ENCODE data around the gene ZNF664. TPM values are rescaled to one million over a fixed set of nuclear protein-coding genes. Genes with fewer than 3 reads are reported as not detected.

ZNF664 gene
- total and polyA plus RNA-seq, 9 of the 15 experiments (the other 6 are each of a cell fraction or from before 2014, with no cell fraction given) = 3.3 to 101 (median 63.6) TPM

DNA sequence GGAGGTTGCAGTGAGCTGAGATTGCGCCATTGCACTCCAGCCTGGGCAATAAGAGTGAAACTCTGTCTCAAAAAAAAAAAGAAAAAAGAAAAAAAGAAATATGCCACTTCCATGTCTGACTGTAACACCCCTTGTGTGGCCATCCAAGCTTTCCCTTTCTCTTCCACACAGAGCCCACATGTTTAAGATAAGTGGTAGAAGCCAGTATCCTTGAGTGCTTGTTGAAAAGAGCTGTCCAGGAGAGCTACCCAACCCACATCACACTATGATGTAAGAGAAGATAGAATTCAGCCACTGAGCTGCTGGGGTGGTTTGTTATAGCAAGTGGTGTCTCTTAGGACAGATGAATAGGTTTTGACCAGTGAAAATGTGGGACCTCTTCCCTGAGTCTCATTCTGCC, 82.1 kb downstream of the ZNF664 start:
- DNase-seq (ENCODE audit: extremely low read depth in 1 of 4, low spot score in 3 of 4) = no peak
- Histone ChIP-seq H3K9me3 (replicated peaks; ENCODE audit: control insufficient read depth, insufficient read depth, low read depth, low read length) (no peaks in the 10 kb centered on the region; the same call in 1 of the 2 replicates), H3K4me1 (replicated peaks in 1 of 2; ENCODE audit: control insufficient read depth in 2 of 2, insufficient read depth in 2 of 2, low read length in 2 of 2) (no peaks in the 10 kb centered on the region), H3K4me2 (ENCODE audit: insufficient read depth, low read length) (no peak overlapping the region), H3K27me3 (ENCODE audit: control insufficient read depth in 2 of 2, insufficient read depth in 2 of 2, low read length in 2 of 2) (peaks cover 36 to 43% of the 10 kb centered on the region in 2 experiments), H3K9me1 (ENCODE audit: control insufficient read depth, insufficient read depth, low read length) (no peaks in the 10 kb centered on the region), H3K4me3 (no peak overlapping the region), H3K79me2 (ENCODE audit: control insufficient read depth, insufficient read depth, low read length) (no peaks in the 10 kb centered on the region), H3K36me3 (ENCODE audit: control insufficient read depth, insufficient read depth, low read length) (no peaks in the 10 kb centered on the region), H3K9ac (ENCODE audit: insufficient read depth in 1 of 2, low read depth in 2 of 2, low read length in 2 of 2) (no peak overlapping the region), H3K27ac (ENCODE audit: extremely low read depth, low read depth, low read length) (no peak overlapping the region), H2AFZ (ENCODE audit: low read depth, low read length) (no peak overlapping the region), H4K20me1 (replicated peaks; ENCODE audit: control insufficient read depth, insufficient read depth, low read length) (no peaks in the 10 kb centered on the region)
- BruUV-seq (replicated peaks) = no TSS peak
- no CpG with 5 or more reads among the region's 1 CpG for WGBS (ENCODE audit: insufficient coverage, low coverage, missing lambda C conversion rate)
- ChIA-PET CTCF (ENCODE audit: low intra/inter-chr PET ratio) (interaction anchor here (1.2 kb wide), 1 partner anchor 266 kb away, joined by 3 read pairs; no protein-coding TSS in a partner anchor), POLR2A (no interaction called here)
- in situ Hi-C loops (cut with MboI) = no loop called here
- no peak for ATAC-seq
- TF ChIP-seq, protein P1, sequence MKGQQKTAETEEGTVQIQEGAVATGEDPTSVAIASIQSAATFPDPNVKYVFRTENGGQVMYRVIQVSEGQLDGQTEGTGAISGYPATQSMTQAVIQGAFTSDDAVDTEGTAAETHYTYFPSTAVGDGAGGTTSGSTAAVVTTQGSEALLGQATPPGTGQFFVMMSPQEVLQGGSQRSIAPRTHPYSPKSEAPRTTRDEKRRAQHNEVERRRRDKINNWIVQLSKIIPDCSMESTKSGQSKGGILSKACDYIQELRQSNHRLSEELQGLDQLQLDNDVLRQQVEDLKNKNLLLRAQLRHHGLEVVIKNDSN (CRISPR knock-in tag; IDR thresholded peaks at IDR 0.05) = no peak
- TF ChIP-seq CREBBP (IDR thresholded peaks at IDR 0.05; ENCODE audit: low read depth, low read length) = no peak
- TF ChIP-seq, protein P2, sequence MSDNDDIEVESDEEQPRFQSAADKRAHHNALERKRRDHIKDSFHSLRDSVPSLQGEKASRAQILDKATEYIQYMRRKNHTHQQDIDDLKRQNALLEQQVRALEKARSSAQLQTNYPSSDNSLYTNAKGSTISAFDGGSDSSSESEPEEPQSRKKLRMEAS (CRISPR knock-in tag; IDR thresholded peaks at IDR 0.05) = no peak
- TF ChIP-seq, protein P3, sequence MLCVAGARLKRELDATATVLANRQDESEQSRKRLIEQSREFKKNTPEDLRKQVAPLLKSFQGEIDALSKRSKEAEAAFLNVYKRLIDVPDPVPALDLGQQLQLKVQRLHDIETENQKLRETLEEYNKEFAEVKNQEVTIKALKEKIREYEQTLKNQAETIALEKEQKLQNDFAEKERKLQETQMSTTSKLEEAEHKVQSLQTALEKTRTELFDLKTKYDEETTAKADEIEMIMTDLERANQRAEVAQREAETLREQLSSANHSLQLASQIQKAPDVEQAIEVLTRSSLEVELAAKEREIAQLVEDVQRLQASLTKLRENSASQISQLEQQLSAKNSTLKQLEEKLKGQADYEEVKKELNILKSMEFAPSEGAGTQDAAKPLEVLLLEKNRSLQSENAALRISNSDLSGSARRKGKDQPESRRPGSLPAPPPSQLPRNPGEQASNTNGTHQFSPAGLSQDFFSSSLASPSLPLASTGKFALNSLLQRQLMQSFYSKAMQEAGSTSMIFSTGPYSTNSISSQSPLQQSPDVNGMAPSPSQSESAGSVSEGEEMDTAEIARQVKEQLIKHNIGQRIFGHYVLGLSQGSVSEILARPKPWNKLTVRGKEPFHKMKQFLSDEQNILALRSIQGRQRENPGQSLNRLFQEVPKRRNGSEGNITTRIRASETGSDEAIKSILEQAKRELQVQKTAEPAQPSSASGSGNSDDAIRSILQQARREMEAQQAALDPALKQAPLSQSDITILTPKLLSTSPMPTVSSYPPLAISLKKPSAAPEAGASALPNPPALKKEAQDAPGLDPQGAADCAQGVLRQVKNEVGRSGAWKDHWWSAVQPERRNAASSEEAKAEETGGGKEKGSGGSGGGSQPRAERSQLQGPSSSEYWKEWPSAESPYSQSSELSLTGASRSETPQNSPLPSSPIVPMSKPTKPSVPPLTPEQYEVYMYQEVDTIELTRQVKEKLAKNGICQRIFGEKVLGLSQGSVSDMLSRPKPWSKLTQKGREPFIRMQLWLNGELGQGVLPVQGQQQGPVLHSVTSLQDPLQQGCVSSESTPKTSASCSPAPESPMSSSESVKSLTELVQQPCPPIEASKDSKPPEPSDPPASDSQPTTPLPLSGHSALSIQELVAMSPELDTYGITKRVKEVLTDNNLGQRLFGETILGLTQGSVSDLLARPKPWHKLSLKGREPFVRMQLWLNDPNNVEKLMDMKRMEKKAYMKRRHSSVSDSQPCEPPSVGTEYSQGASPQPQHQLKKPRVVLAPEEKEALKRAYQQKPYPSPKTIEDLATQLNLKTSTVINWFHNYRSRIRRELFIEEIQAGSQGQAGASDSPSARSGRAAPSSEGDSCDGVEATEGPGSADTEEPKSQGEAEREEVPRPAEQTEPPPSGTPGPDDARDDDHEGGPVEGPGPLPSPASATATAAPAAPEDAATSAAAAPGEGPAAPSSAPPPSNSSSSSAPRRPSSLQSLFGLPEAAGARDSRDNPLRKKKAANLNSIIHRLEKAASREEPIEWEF (CRISPR knock-in tag; IDR thresholded peaks at IDR 0.05) = no peak
- TF ChIP-seq ZSCAN32 (CRISPR knock-in tag; IDR thresholded peaks at IDR 0.05) = no peak
- TF ChIP-seq, protein P4, sequence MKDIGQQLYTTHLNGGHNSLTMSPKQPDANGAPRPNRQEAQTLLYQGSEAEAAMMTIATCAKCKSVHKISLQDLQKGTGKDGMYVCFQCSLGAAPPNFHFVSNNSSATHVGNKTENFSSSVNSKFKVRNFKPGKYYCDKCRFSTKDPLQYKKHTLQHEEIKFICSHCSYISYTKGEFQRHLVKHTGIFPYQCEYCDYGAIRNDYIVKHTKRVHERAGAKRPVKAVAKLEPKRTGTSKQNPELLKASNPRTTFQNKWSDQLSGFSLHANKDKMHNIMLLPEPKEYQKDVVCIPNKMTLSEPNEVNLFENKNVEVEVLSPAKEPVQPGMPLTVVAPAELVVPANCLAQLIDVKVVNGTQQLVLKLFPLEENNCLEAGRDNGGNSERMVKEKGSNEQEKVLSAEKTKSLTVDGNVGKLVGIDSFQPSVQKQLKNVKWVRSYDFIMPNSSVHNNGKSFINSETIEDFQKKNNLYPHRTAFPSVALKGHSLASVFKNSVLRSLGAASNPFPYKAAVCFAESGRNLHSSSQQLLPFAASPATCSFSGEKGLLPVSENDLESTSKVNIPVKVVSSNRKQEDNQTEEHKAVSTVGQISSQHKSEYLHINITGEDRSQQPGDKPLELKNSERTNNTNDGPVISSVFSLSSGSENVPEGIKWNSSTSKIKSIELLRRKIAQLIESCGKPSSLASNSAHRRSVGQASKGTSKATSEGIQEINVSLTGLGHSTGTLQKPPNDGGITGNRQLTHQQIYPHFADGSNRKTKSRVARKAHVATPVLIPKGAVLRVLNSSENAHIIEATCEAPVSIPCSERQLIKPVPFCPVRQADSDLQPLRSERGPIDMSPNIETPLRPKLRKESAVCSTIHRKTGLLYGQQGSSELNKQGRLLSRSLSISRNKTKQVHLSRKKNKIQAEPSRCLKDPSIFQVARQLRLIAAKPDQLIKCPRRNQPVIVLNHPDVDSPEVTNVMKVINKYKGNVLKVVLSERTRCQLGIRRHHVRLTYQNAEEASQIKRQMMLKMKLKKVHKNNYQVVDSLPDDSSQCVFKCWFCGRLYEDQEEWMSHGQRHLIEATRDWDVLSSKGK (CRISPR knock-in tag; IDR thresholded peaks at IDR 0.05) = no peak
- no peak for TF ChIP-seq BCL6 (CRISPR knock-in tag; IDR thresholded peaks at IDR 0.05)
- TF ChIP-seq EHMT2 (IDR thresholded peaks at IDR 0.05) = no peak
- TF ChIP-seq SUPT5H (IDR thresholded peaks at IDR 0.05) = no peak
- TF ChIP-seq PHF20 (IDR thresholded peaks at IDR 0.05; ENCODE audit: partially characterized antibody) = no peak
- no peak for TF ChIP-seq NR3C1 (CRISPR knock-in tag; IDR thresholded peaks at IDR 0.05)
- TF ChIP-seq TEAD1 (CRISPR knock-in tag; IDR thresholded peaks at IDR 0.05) = no peak
- FAIRE-seq = no peak
- intact Hi-C loops (cut with micrococcal nuclease) = loop anchor here (10.0 kb wide), 1 partner anchor 110 kb away; no protein-coding TSS in a partner anchor
